K562 (cell line): ENCODE data around the gene CFAP141.

ENCODE experiments used
- BCL6 ChIP-seq: fragments of 250-450 bp; sonication (Bioruptor Pico); IDR thresholded peaks from 2 replicates; pipeline ENCODE4 v1.4.0; 2020
- BMI1 ChIP-seq: fragments of 150-350 bp; IDR thresholded peaks from 2 replicates; pipeline ENCODE4 v1.6.1; 2014; ENCODE audit warnings: low read length
- CREBBP ChIP-seq: IDR thresholded peaks from one replicate; pipeline ENCODE4 v1.6.1; 2012; ENCODE audit warnings: low read depth, mild to moderate bottlenecking, control low read depth, inconsistent platforms, low read length
- HMGXB4 ChIP-seq: sonication (generic); formaldehyde crosslinking; IDR thresholded peaks from 2 replicates; pipeline ENCODE4 v1.8.1; 2023; ENCODE audit warnings: mild to moderate bottlenecking, missing genetic modification reagents
- HNRNPL ChIP-seq: fragments of 200-400 bp; formaldehyde crosslinking; IDR thresholded peaks from 2 replicates; pipeline ENCODE4 v1.6.1; 2017; ENCODE audit warnings: low read depth, mild to moderate bottlenecking, low read length
- JUNB ChIP-seq: fragments of 450-650 bp; formaldehyde crosslinking; conservative IDR thresholded peaks from 2 replicates; pipeline ENCODE4 v1.4.0; 2020; ENCODE audit warnings: mild to moderate bottlenecking
- POLR2A ChIP-seq: fragments of 450-650 bp; conservative IDR thresholded peaks from 2 replicates; pipeline ENCODE4 v1.6.1; 2016
- ZNF609 ChIP-seq: sonication (generic); formaldehyde crosslinking; IDR thresholded peaks from 2 replicates; pipeline ENCODE4 v1.8.1; 2023; ENCODE audit warnings: missing genetic modification reagents, mild to moderate bottlenecking, borderline replicate concordance

GRCh38 chr1:154158307-154159125 is 47.6 kb downstream of the CFAP141 start:
- TF ChIP-seq HNRNPL = no peak
- TF ChIP-seq CREBBP = no peak
- TF ChIP-seq POLR2A = no peak
- no peak for TF ChIP-seq BCL6 (CRISPR knock-in tag)
- no peak for TF ChIP-seq HMGXB4 (CRISPR knock-in tag)
- TF ChIP-seq BMI1 = no peak
- TF ChIP-seq JUNB = no peak
- no peak for TF ChIP-seq ZNF609 (CRISPR knock-in tag)
